H9 (cell line): ENCODE results near the gene ROCK2. TPM values are rescaled to one million over a fixed set of nuclear protein-coding genes. Genes with fewer than 3 reads are reported as not detected.

Experiments
- DNase-seq: peaks from one replicate; pipeline ENCODE4 v3.0.0-alpha.2; 2017
- H2AFZ ChIP-seq: one replicate; pipeline ENCODE4 v1.6.1; 2013; ENCODE audit warnings: mild to moderate bottlenecking, low read length, control low read depth, moderate library complexity
- H2AK5ac ChIP-seq: 2 replicates; pipeline ENCODE4 v1.6.1; 2013; ENCODE audit warnings: low read length, control low read depth, mixed read lengths; ENCODE audit not compliant: insufficient read length
- H2BK120ac ChIP-seq: one replicate; pipeline ENCODE4 v1.6.1; 2013; ENCODE audit warnings: low read depth, mild to moderate bottlenecking, low read length, control low read depth, inconsistent platforms; ENCODE audit not compliant: poor library complexity, severe bottlenecking
- H2BK12ac ChIP-seq: 2 replicates; pipeline ENCODE4 v1.6.1; 2013; ENCODE audit warnings: low read length, control low read depth, mixed read lengths, low read depth; ENCODE audit not compliant: insufficient read length
- H2BK15ac ChIP-seq: 2 replicates; pipeline ENCODE4 v1.6.1; 2013; ENCODE audit warnings: low read depth, low read length, control low read depth
- H2BK20ac ChIP-seq: one replicate; pipeline ENCODE4 v1.6.1; 2013; ENCODE audit warnings: low read depth, mild to moderate bottlenecking, low read length, control low read depth, inconsistent platforms; ENCODE audit not compliant: poor library complexity, severe bottlenecking
- H2BK5ac ChIP-seq: 2 replicates; pipeline ENCODE4 v1.6.1; 2013; ENCODE audit warnings: low read length, control low read depth, mixed read lengths; ENCODE audit not compliant: insufficient read length
- H3K14ac ChIP-seq: 2 replicates; pipeline ENCODE4 v1.6.1; 2013; ENCODE audit warnings: low read length, control low read depth; ENCODE audit not compliant: insufficient read depth
- H3K18ac ChIP-seq: 2 replicates; pipeline ENCODE4 v1.6.1; 2013; ENCODE audit warnings: low read depth, mild to moderate bottlenecking, mixed read lengths, low read length, control low read depth; ENCODE audit not compliant: insufficient read length
- H3K23ac ChIP-seq: 2 replicates; pipeline ENCODE4 v1.6.1; 2013; ENCODE audit warnings: low read length, control low read depth, mixed read lengths, low read depth; ENCODE audit not compliant: insufficient read length
- H3K23me2 ChIP-seq: 2 replicates; pipeline ENCODE4 v1.6.1; 2013; ENCODE audit warnings: low read depth, mild to moderate bottlenecking, mixed read lengths, low read length, control low read depth; ENCODE audit not compliant: insufficient read length, poor library complexity, severe bottlenecking
- H3K27ac ChIP-seq: 2 replicates; pipeline ENCODE4 v1.5.1; 2013; ENCODE audit warnings: low read length, control low read depth, mixed read lengths, low read depth; ENCODE audit not compliant: insufficient read length
- H3K27me3 ChIP-seq: 2 replicates; pipeline ENCODE4 v1.6.1; 2013; ENCODE audit warnings: low read length, control low read depth, inconsistent platforms; ENCODE audit not compliant: insufficient read depth
- H3K4ac ChIP-seq: 2 replicates; pipeline ENCODE4 v1.6.1; 2013; ENCODE audit warnings: low read depth, mild to moderate bottlenecking, control low read depth, inconsistent platforms, low read length, moderate library complexity
- H3K4me1 ChIP-seq: 2 replicates; pipeline ENCODE4 v1.6.1; 2013; ENCODE audit warnings: low read length, control low read depth, inconsistent platforms; ENCODE audit not compliant: insufficient read depth
- H3K4me2 ChIP-seq: 2 replicates; pipeline ENCODE4 v1.6.1; 2013; ENCODE audit warnings: low read length, control low read depth, mixed read lengths; ENCODE audit not compliant: insufficient read length, insufficient read depth
- H3K56ac ChIP-seq: 2 replicates; pipeline ENCODE4 v1.6.1; 2013; ENCODE audit warnings: low read depth, mild to moderate bottlenecking, mixed read lengths, low read length, control low read depth; ENCODE audit not compliant: insufficient read length
- H3K79me1 ChIP-seq: 2 replicates; pipeline ENCODE4 v1.6.1; 2013; ENCODE audit warnings: low read depth, mild to moderate bottlenecking, moderate library complexity, low read length, control low read depth, inconsistent platforms; ENCODE audit not compliant: insufficient read depth, poor library complexity, severe bottlenecking
- H3K79me2 ChIP-seq: 2 replicates; pipeline ENCODE4 v1.6.1; 2013; ENCODE audit warnings: low read length, control low read depth, inconsistent platforms; ENCODE audit not compliant: insufficient read depth
- H3K9ac ChIP-seq: 2 replicates; pipeline ENCODE4 v1.6.1; 2013; ENCODE audit warnings: low read length, control low read depth, mixed read lengths; ENCODE audit not compliant: insufficient read length; ENCODE audit errors: extremely low read depth
- H3K9me3 ChIP-seq: one replicate; pipeline ENCODE4 v1.6.1; 2013; ENCODE audit warnings: low read depth, low read length, inconsistent platforms; ENCODE audit not compliant: control insufficient read depth
- H3T11ph ChIP-seq: one replicate; pipeline ENCODE4 v1.6.1; 2013; ENCODE audit warnings: mild to moderate bottlenecking, low read length, control low read depth, inconsistent platforms
- H4K20me1 ChIP-seq: one replicate; pipeline ENCODE4 v1.6.1; 2013; ENCODE audit not compliant: control insufficient read depth, insufficient read length, insufficient read depth
- H4K5ac ChIP-seq: 2 replicates; pipeline ENCODE4 v1.6.1; 2013; ENCODE audit warnings: low read depth, mild to moderate bottlenecking, mixed read lengths, low read length, control low read depth; ENCODE audit not compliant: insufficient read length
- H4K8ac ChIP-seq: replicated peaks from 2 replicates; pipeline ENCODE4 v1.6.1; 2013; ENCODE audit warnings: low read length, control low read depth, mixed read lengths, low read depth; ENCODE audit not compliant: insufficient read length
- H4K91ac ChIP-seq: 2 replicates; pipeline ENCODE4 v1.6.1; 2013; ENCODE audit warnings: low read depth, mild to moderate bottlenecking, moderate library complexity, mixed read lengths, low read length, control low read depth; ENCODE audit not compliant: insufficient read length
- H3K27ac Mint-ChIP-seq, 3 experiments: 2 replicates in 2 of 3; 3 replicates in 1 of 3; pipeline ENCODE4 v1.8.0; 2020 to 2021; ENCODE audit warnings: mixed read lengths in 3 of 3, mild to moderate bottlenecking in 1 of 3, moderate library complexity in 1 of 3
- H3K27me3 Mint-ChIP-seq: 2 replicates; pipeline ENCODE4 v1.8.0; 2021; ENCODE audit warnings: low read depth, mild to moderate bottlenecking, moderate library complexity, mixed read lengths
- H3K36me3 Mint-ChIP-seq, 3 experiments: 2 replicates in 2 of 3; 3 replicates in 1 of 3; pipeline ENCODE4 v1.8.0; 2020 to 2021; ENCODE audit warnings: low read depth in 3 of 3, mixed read lengths in 3 of 3; ENCODE audit not compliant: insufficient read depth in 1 of 3
- H3K4me1 Mint-ChIP-seq, 2 experiments: 2 replicates each; pipeline ENCODE4 v1.8.0; 2020; ENCODE audit warnings: mixed read lengths in 2 of 2
- H3K4me3 Mint-ChIP-seq, 2 experiments: 2 replicates in 1 of 2; 3 replicates in 1 of 2; pipeline ENCODE4 v1.8.0; 2020 to 2021; ENCODE audit warnings: mild to moderate bottlenecking in 2 of 2, mixed read lengths in 2 of 2, moderate library complexity in 1 of 2
- H3K9me3 Mint-ChIP-seq, 2 experiments: 2 replicates in 1 of 2; 3 replicates in 1 of 2; pipeline ENCODE4 v1.8.0; 2020; ENCODE audit warnings: mild to moderate bottlenecking in 2 of 2, mixed read lengths in 2 of 2, moderate library complexity in 1 of 2
- CTCF ChIP-seq: fragments of 200-600 bp; sonication (generic); conservative IDR thresholded peaks from 3 replicates; pipeline ENCODE4 v1.8.0; 2021; ENCODE audit warnings: antibody characterized with exemption, mild to moderate bottlenecking
- WGBS: extraction: QIAGEN DNeasy Blood & Tissue Kit; methylation state at CpG from one replicate; pipeline ENCODE4 v1.1.7; 2013; ENCODE audit warnings: missing lambda C conversion rate, low lambda C conversion rate, mixed read lengths; ENCODE audit not compliant: insufficient read length; ENCODE audit errors: extremely low coverage; 5-methylcytosine and 5-hydroxymethylcytosine counted together
- total RNA-seq: library from RNA; stranded (reverse); gene quantifications from 2 replicates; pipeline ENCODE4 v1.2.1, GENCODE V29; 2021

The ROCK2 gene
- total RNA-seq, 1 experiment from 2014 or later: 33.2 TPM

- DNase-seq: no peak
- Mint-ChIP-seq H3K36me3 (peaks cover 0 to 1% (median 0%) of the 10 kb centered on the region in 3 experiments; a peak in 2 of 7 replicates), H3K4me1 (peaks cover 8 to 14% of the 10 kb centered on the region in 2 experiments), H3K4me3 (no peak overlapping the region), H3K27me3 (no peaks in the 10 kb centered on the region), H3K9me3 (no peaks in the 10 kb centered on the region), H3K27ac (no peak overlapping the region)
- Histone ChIP-seq H2BK15ac (no peak overlapping the region), H3K4me2 (no peak overlapping the region), H3K9ac (no peak overlapping the region), H2BK5ac (no peak overlapping the region), H3K18ac (no peak overlapping the region), H3T11ph (no peak overlapping the region), H3K23ac (no peak overlapping the region), H2BK120ac (no peak overlapping the region), H4K5ac (no peak overlapping the region), H3K14ac (no peak overlapping the region), H3K23me2 (no peaks in the 10 kb centered on the region), H4K91ac (no peak overlapping the region), H4K20me1 (no peaks in the 10 kb centered on the region), H2BK20ac (no peak overlapping the region), H3K79me1 (peaks cover 4% of the 10 kb centered on the region), H2BK12ac (no peak overlapping the region), H3K27me3 (no peaks in the 10 kb centered on the region), H3K4ac (no peak overlapping the region), H3K27ac (no peak overlapping the region), H3K79me2 (no peaks in the 10 kb centered on the region), H3K4me1 (no peaks in the 10 kb centered on the region), H3K9me3 (no peaks in the 10 kb centered on the region), H3K56ac (no peak overlapping the region), H4K8ac (no peak overlapping the region), H2AK5ac (no peak overlapping the region), H2AFZ (no peak overlapping the region)
- no CpG with 5 or more reads among the region's 1 CpG for WGBS
- no peak for TF ChIP-seq CTCF
These were observed 100.9 kb downstream of the ROCK2 start for GRCh38 chr2:11243512-11243911.
